B cell (primary cell): ENCODE data around the gene CHMP1A. TPM values are rescaled to one million over a fixed set of nuclear protein-coding genes. Genes with fewer than 3 reads are reported as not detected.

Experiments
- ATAC-seq: fragments of 200-7000 bp; cut with Tn5 transposase; one replicate; pipeline ENCODE4 v1.10.0; 2021; ENCODE audit warnings: low read depth, mild to moderate bottlenecking, moderate number of reproducible peaks, moderate library complexity
- CTCF ChIA-PET: fragments of 350-600 bp; sonication (Branson Sonifier 250); formaldehyde crosslinking; loops from one replicate; lab custom pipeline; 2021; ENCODE audit warnings: antibody characterized with exemption, inconsistent platforms; lab: Charles Lee
- POLR2A ChIA-PET: fragments of 350-600 bp; sonication (Branson Sonifier 250); formaldehyde crosslinking; loops from one replicate; lab custom pipeline; 2021; ENCODE audit warnings: antibody characterized with exemption; lab: Charles Lee
- DNase-seq: peaks from one replicate; pipeline ENCODE4 v3.0.0; 2013
- H2AFZ ChIP-seq: 2 replicates; pipeline ENCODE4 v1.6.1; 2012; ENCODE audit warnings: mild to moderate bottlenecking, low read depth, low read length; ENCODE audit not compliant: insufficient read depth, poor library complexity, severe bottlenecking
- H3K27ac ChIP-seq, 2 donors: 1 replicate in 1 of 2; 2 replicates in 1 of 2; pipeline ENCODE4 v1.5.1; 2012 to 2013; ENCODE audit warnings: low read length in 2 of 2, mild to moderate bottlenecking in 2 of 2, moderate library complexity in 1 of 2
- H3K27me3 ChIP-seq, 4 experiments: fragments of 200-600 bp in 1 of 4; sonication (generic) in 1 of 4; replicated peaks in 1 of 4; 1 replicate in 2 of 4; 2 replicates in 2 of 4; pipeline versions ENCODE4 v1.6.1 to v1.7.0; 2013 to 2016; ENCODE audit warnings: low read length in 3 of 4, mild to moderate bottlenecking in 2 of 4, mixed read lengths in 1 of 4, moderate library complexity in 1 of 4; ENCODE audit not compliant: insufficient read depth in 4 of 4, control insufficient read depth in 3 of 4; ENCODE audit errors: control extremely low read depth in 1 of 4
- H3K36me3 ChIP-seq, 2 experiments: replicated peaks in 1 of 2; 1 replicate in 1 of 2; 2 replicates in 1 of 2; pipeline versions ENCODE4 v1.6.1 to v1.7.1; 2013; ENCODE audit warnings: low read length in 1 of 2; ENCODE audit not compliant: insufficient read depth in 2 of 2, control insufficient read depth in 1 of 2; ENCODE audit errors: control extremely low read depth in 1 of 2, extremely low read depth in 1 of 2
- H3K4me1 ChIP-seq, 2 donors: fragments of 200-600 bp in 1 of 2; sonication (generic) in 1 of 2; 1 replicate in 1 of 2; 2 replicates in 1 of 2; pipeline versions ENCODE4 v1.5.1 to v1.6.1; 2013 to 2017; ENCODE audit warnings: low read length in 2 of 2; ENCODE audit not compliant: control insufficient read depth in 2 of 2, insufficient read depth in 2 of 2
- H3K4me2 ChIP-seq: replicated peaks from 2 replicates; pipeline ENCODE3; 2012; ENCODE audit warnings: mild to moderate bottlenecking, low read depth, low read length; ENCODE audit not compliant: poor library complexity, severe bottlenecking
- H3K4me3 ChIP-seq, 5 experiments: fragments of 200-600 bp in 1 of 5; sonication (generic) in 1 of 5; 1 replicate in 3 of 5; 2 replicates in 2 of 5; pipeline versions ENCODE4 v1.5.1 to v1.7.0; 2011 to 2016; ENCODE audit warnings: low read length in 4 of 5, mild to moderate bottlenecking in 4 of 5, low read depth in 2 of 5, control low read depth in 1 of 5, moderate library complexity in 1 of 5; ENCODE audit not compliant: insufficient read depth in 1 of 5; ENCODE audit errors: control extremely low read depth in 1 of 5, extremely low read depth in 1 of 5
- H3K79me2 ChIP-seq: fragments of 200-600 bp; sonication (generic); one replicate; pipeline ENCODE4 v1.6.0; 2016; ENCODE audit warnings: low read length; ENCODE audit not compliant: control insufficient read depth, insufficient read depth
- H3K9ac ChIP-seq: fragments of 200-600 bp; sonication (generic); 2 replicates; pipeline ENCODE4 v1.6.1; 2017; ENCODE audit warnings: mild to moderate bottlenecking, low read length, moderate library complexity
- H3K9me3 ChIP-seq, 3 donors: one replicate each; pipeline versions ENCODE4 v1.6.1 to v1.7.1; 2013; ENCODE audit warnings: low read length in 2 of 3; ENCODE audit not compliant: control insufficient read depth in 2 of 3, insufficient read depth in 1 of 3; ENCODE audit errors: control extremely low read depth in 1 of 3
- H4K20me1 ChIP-seq: 2 replicates; pipeline ENCODE4 v1.6.0; 2012; ENCODE audit warnings: mild to moderate bottlenecking, low read length; ENCODE audit not compliant: insufficient read depth, control insufficient read depth, poor library complexity, severe bottlenecking
- H3K27ac Mint-ChIP-seq: one replicate; pipeline ENCODE4 v1.8.0; 2021; ENCODE audit warnings: mixed read lengths
- H3K27me3 Mint-ChIP-seq: one replicate; pipeline ENCODE4 v1.8.0; 2021; ENCODE audit warnings: mixed read lengths
- H3K4me1 Mint-ChIP-seq: one replicate; pipeline ENCODE4 v1.8.0; 2021; ENCODE audit warnings: mixed read lengths
- H3K4me3 Mint-ChIP-seq: one replicate; pipeline ENCODE4 v1.8.0; 2021; ENCODE audit warnings: mixed read lengths
- H3K9me3 Mint-ChIP-seq: one replicate; pipeline ENCODE4 v1.8.0; 2022; ENCODE audit warnings: mixed read lengths; ENCODE audit not compliant: insufficient read depth
- EZH2 ChIP-seq: IDR thresholded peaks from 2 replicates; pipeline ENCODE4 v1.6.1; 2012; ENCODE audit warnings: borderline replicate concordance, low read depth, mild to moderate bottlenecking, moderate library complexity, low read length; ENCODE audit not compliant: insufficient read depth, poor library complexity, severe bottlenecking
- WGBS: methylation state at CpG from one replicate; pipeline ENCODE4 v1.1.5; 2013; ENCODE audit warnings: missing lambda C conversion rate; ENCODE audit not compliant: insufficient coverage; 5-methylcytosine and 5-hydroxymethylcytosine counted together
- intact Hi-C: fragments of 100-400 bp; cut with micrococcal nuclease; formaldehyde crosslinking; loops from one replicate; pipeline ENCODE4 v1.10.0; 2022
- polyA plus RNA-seq: library from polyadenylated mRNA; depleted of rRNA; stranded (reverse); fragments of >200 nt; gene quantifications from 2 replicates; pipeline ENCODE4 v1.2.3, GENCODE V29; 2012
- total RNA-seq, 2 donors: library from RNA; stranded (reverse); fragments of 120-200 nt in 1 of 2; gene quantifications; 1 replicate in 1 of 2; 2 replicates in 1 of 2; pipeline versions ENCODE4 v1.2.3 to v1.2.4, GENCODE V29; 2013 to 2022
- TF ChIP-seq, protein P1 (sequence below): fragments of 200-600 bp; IDR thresholded peaks from one replicate; pipeline ENCODE4 v1.8.0; 2022; ENCODE audit warnings: antibody characterized with exemption, mild to moderate bottlenecking

CHMP1A gene
- total and polyA plus RNA-seq, 2 donors (not counting 1 experiment from before 2014, with no cell fraction given): 80.4 to 88.1 TPM

DNA sequence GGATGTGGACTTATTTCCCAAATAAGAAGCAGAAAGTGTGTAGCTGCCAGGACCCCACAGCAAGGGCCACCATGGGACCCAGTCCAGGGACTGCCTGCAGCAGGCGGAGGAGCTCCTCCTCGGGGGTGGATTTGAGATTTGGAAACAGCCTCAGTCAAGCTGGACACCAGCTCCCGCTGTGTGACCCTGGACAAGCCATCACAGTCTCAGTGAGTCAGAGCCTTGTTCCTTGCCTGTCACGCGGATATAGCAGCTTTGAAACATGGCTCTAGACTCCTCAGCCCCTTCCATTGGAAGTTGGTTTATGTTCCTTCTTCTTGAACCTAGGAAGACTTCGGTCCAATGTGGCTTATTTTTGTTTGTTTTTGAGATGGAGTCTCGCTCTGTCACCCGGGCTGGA lies 56.6 kb downstream of the CHMP1A start:
- TF ChIP-seq, protein P1, sequence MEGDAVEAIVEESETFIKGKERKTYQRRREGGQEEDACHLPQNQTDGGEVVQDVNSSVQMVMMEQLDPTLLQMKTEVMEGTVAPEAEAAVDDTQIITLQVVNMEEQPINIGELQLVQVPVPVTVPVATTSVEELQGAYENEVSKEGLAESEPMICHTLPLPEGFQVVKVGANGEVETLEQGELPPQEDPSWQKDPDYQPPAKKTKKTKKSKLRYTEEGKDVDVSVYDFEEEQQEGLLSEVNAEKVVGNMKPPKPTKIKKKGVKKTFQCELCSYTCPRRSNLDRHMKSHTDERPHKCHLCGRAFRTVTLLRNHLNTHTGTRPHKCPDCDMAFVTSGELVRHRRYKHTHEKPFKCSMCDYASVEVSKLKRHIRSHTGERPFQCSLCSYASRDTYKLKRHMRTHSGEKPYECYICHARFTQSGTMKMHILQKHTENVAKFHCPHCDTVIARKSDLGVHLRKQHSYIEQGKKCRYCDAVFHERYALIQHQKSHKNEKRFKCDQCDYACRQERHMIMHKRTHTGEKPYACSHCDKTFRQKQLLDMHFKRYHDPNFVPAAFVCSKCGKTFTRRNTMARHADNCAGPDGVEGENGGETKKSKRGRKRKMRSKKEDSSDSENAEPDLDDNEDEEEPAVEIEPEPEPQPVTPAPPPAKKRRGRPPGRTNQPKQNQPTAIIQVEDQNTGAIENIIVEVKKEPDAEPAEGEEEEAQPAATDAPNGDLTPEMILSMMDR: no peak
- no peak for TF ChIP-seq EZH2
- ATAC-seq (no peak), DNase-seq (no peak)
- Histone ChIP-seq H3K4me2 (no peak overlapping the region), H3K27ac (no peak overlapping the region), H3K9ac (no peak overlapping the region), H3K4me1 (peaks cover 7 to 10% of the 10 kb centered on the region in 2 donors), H3K9me3 (no peaks in the 10 kb centered on the region), H3K4me3 (no peak overlapping the region), H4K20me1 (no peaks in the 10 kb centered on the region), H2AFZ (no peak overlapping the region), H3K27me3 (peaks cover 0 to 14% (median 0%) of the 10 kb centered on the region in 4 experiments), H3K79me2 (no peaks in the 10 kb centered on the region), H3K36me3 (no peaks in the 10 kb centered on the region)
- intact Hi-C loops: no loop called here
- POLR2A ChIA-PET: no interaction called here
- H3K4me1 Mint-ChIP-seq: peaks cover 7% of the 10 kb centered on the region
- WGBS: 88% methylated on average over 8 of the region's 8 CpGs
- H3K27me3 Mint-ChIP-seq: peaks cover 4% of the 10 kb centered on the region
- no peak overlapping the region for H3K4me3 Mint-ChIP-seq
- no peaks in the 10 kb centered on the region for H3K9me3 Mint-ChIP-seq
- CTCF ChIA-PET: interaction anchor here (1.1 to 1.4 kb wide), 2 partner anchors 14 to 35 kb away, joined by 3 to 4 read pairs; no protein-coding TSS in a partner anchor
- H3K27ac Mint-ChIP-seq: no peak overlapping the region

DNA sequence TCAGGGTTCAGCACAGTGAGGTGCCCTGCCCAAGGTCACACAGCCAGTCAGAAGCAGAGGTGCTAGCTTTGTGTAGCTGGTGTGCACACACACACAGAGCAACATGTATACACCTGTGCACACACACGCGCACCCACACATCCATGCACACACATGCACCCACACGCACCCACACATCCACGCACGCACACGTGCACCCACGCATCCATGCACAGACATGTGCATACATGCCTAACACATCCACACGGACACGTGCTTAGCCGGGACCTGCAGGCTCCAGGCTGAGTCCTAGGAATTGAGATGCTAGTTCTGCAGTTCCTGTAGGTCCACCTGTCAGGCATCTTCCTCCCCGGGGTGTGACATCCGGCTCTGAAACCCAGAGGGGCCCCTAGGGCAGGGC lies 57.1 kb downstream of the CHMP1A start:
- ChIA-PET CTCF (interaction anchor here (0.7 kb wide), 1 partner anchor 260 kb away, joined by 3 read pairs; no protein-coding TSS in a partner anchor), POLR2A (no interaction called here)
- Histone ChIP-seq H3K4me1 (peaks cover 7 to 10% of the 10 kb centered on the region in 2 donors), H3K9me3 (no peaks in the 10 kb centered on the region), H3K36me3 (no peaks in the 10 kb centered on the region), H4K20me1 (no peaks in the 10 kb centered on the region), H3K4me2 (no peak overlapping the region), H3K27ac (no peak overlapping the region), H3K27me3 (peaks cover 0 to 14% (median 0%) of the 10 kb centered on the region in 4 experiments), H3K4me3 (no peak overlapping the region), H3K79me2 (no peaks in the 10 kb centered on the region), H2AFZ (no peak overlapping the region), H3K9ac (no peak overlapping the region)
- H3K27me3 Mint-ChIP-seq: peaks cover 4% of the 10 kb centered on the region
- WGBS: 91% methylated on average over 12 of the region's 12 CpGs
- H3K4me3 Mint-ChIP-seq: no peak overlapping the region
- H3K27ac Mint-ChIP-seq: no peak overlapping the region
- H3K4me1 Mint-ChIP-seq: peaks cover 7% of the 10 kb centered on the region
- DNase-seq: no peak
- ATAC-seq: no peak
- TF ChIP-seq EZH2: no peak
- TF ChIP-seq, protein P1: no peak
- no peaks in the 10 kb centered on the region for H3K9me3 Mint-ChIP-seq
- intact Hi-C loops: no loop called here
